NCI-H2171 treated with DMSO at 0.1 percent for 48 hours (cell line): ENCODE results near the gene PGGHG.
"Not testable (repeated sequence)": the region's sequence is repeated elsewhere in the genome, so short reads cannot be mapped to it uniquely, and the experiment has no call there.

Experiments used
- DNase-seq: peaks from one replicate; lab custom pipeline; 2025; lab: John Stamatoyannopoulos, UW

Gene PGGHG

GRCh38 chr11:330307-330693 is 41.4 kb downstream of the PGGHG start:
- DNase-seq: no peak

GRCh38 chr11:330694-331357 is 41.9 kb downstream of the PGGHG start:
- no peak for DNase-seq

GRCh38 chr11:331358-332060 is 42.6 kb downstream of the PGGHG start:
- DNase-seq: no peak

- DNase-seq: no peak
Measured at GRCh38 chr11:332651-333480, 43.9 kb downstream of the PGGHG start.

GRCh38 chr11:333616-334263 is 44.8 kb downstream of the PGGHG start:
- DNase-seq: not testable (repeated sequence)

- no peak for DNase-seq
Measured at GRCh38 chr11:334264-334994, 45.5 kb downstream of the PGGHG start.

- DNase-seq: no peak
Measured at GRCh38 chr11:335779-336658, 47.1 kb downstream of the PGGHG start.

GRCh38 chr11:336659-337198 is 47.8 kb downstream of the PGGHG start:
- DNase-seq: no peak

GRCh38 chr11:337711-338110 is 48.8 kb downstream of the PGGHG start:
- no peak for DNase-seq

GRCh38 chr11:339963-340362 is 51.0 kb downstream of the PGGHG start:
- DNase-seq: no peak

GRCh38 chr11:340539-341512 is 51.9 kb downstream of the PGGHG start:
- no peak for DNase-seq

GRCh38 chr11:342328-342727 is 53.4 kb downstream of the PGGHG start:
- DNase-seq: no peak

GRCh38 chr11:344836-345578 is 56.1 kb downstream of the PGGHG start:
- DNase-seq: no peak
